ENCODE data around the gene TGFBR2.

The TGFBR2 gene

GRCh38 chr3:30614943-30615342, 8.5 kb downstream of the TGFBR2 start:
- TF ChIP-seq CTCF (conservative IDR thresholded peaks at IDR 0.05), result no peak
- no peak overlapping the region for H3K27ac ChIP-seq

GRCh38 chr3:30615615-30616346, 9.4 kb downstream of the TGFBR2 start:
- H3K27ac ChIP-seq, result no peak overlapping the region
- TF ChIP-seq CTCF (conservative IDR thresholded peaks at IDR 0.05), result no peak

GRCh38 chr3:30616347-30617027, 10.1 kb downstream of the TGFBR2 start:
- no peak for TF ChIP-seq CTCF (conservative IDR thresholded peaks at IDR 0.05)
- no peak overlapping the region for H3K27ac ChIP-seq

GRCh38 chr3:30617069-30617468, 10.7 kb downstream of the TGFBR2 start:
- TF ChIP-seq CTCF (conservative IDR thresholded peaks at IDR 0.05), result no peak
- H3K27ac ChIP-seq, result no peak overlapping the region

- no peak overlapping the region for H3K27ac ChIP-seq
- TF ChIP-seq CTCF (conservative IDR thresholded peaks at IDR 0.05), result no peak
Measured at GRCh38 chr3:30617653-30618052, 11.3 kb downstream of the TGFBR2 start.

GRCh38 chr3:30618526-30618925, 12.1 kb downstream of the TGFBR2 start:
- no peak overlapping the region for H3K27ac ChIP-seq
- no peak for TF ChIP-seq CTCF (conservative IDR thresholded peaks at IDR 0.05)

- no peak overlapping the region for H3K27ac ChIP-seq
- TF ChIP-seq CTCF (conservative IDR thresholded peaks at IDR 0.05), result no peak
Measured at GRCh38 chr3:30619318-30619717, 12.9 kb downstream of the TGFBR2 start.
